Upper lobe of right lung (tissue), 1 donor: Measurements from ENCODE around the gene RNF5. TPM values are rescaled to one million over a fixed set of nuclear protein-coding genes. Genes with fewer than 3 reads are reported as not detected.

Experiments used
- ATAC-seq: fragments of 200-7000 bp; cut with Tn5 transposase; one replicate; pipeline ENCODE4 v1.9.1; 2020; ENCODE audit warnings: mild to moderate bottlenecking, moderate library complexity
- DNase-seq: peaks from one replicate; pipeline ENCODE4 v3.0.0-alpha.2; 2020
- H3K27ac ChIP-seq: fragments of 200-600 bp; one replicate; pipeline ENCODE4 v1.8.0; 2022
- H3K27me3 ChIP-seq: fragments of 200-600 bp; one replicate; pipeline ENCODE4 v1.8.0; 2022; ENCODE audit warnings: mild to moderate bottlenecking
- H3K36me3 ChIP-seq: fragments of 200-600 bp; one replicate; pipeline ENCODE4 v1.8.0; 2022
- H3K4me1 ChIP-seq: fragments of 200-600 bp; one replicate; pipeline ENCODE4 v1.8.0; 2022
- H3K4me3 ChIP-seq: fragments of 200-600 bp; one replicate; pipeline ENCODE4 v1.8.0; 2022; ENCODE audit warnings: mild to moderate bottlenecking
- H3K9me3 ChIP-seq: fragments of 200-600 bp; one replicate; pipeline ENCODE4 v1.8.0; 2022
- intact Hi-C: fragments of 100-400 bp; cut with DNase I; formaldehyde crosslinking; loops from one replicate; pipeline ENCODE4 v1.11.0; 2022
- total RNA-seq: library from RNA; stranded (reverse); fragmentation: NEBNext Ultra II Directional; extraction: Animal tissue kit (Norgen Biotek cat#: 25700); gene quantifications from one replicate; pipeline ENCODE4 v1.2.1, GENCODE V29; 2021
- TF ChIP-seq, protein P1 (sequence below): fragments of 200-600 bp; IDR thresholded peaks from one replicate; pipeline ENCODE4 v1.8.0; 2022; ENCODE audit warnings: antibody characterized with exemption
- donor health status: DM: no; HTN: yes; CAD: no; lungs with severe emphysema.

RNF5 gene
- total RNA-seq, 1 donor from 2014 or later, result 44.6 TPM

DNA sequence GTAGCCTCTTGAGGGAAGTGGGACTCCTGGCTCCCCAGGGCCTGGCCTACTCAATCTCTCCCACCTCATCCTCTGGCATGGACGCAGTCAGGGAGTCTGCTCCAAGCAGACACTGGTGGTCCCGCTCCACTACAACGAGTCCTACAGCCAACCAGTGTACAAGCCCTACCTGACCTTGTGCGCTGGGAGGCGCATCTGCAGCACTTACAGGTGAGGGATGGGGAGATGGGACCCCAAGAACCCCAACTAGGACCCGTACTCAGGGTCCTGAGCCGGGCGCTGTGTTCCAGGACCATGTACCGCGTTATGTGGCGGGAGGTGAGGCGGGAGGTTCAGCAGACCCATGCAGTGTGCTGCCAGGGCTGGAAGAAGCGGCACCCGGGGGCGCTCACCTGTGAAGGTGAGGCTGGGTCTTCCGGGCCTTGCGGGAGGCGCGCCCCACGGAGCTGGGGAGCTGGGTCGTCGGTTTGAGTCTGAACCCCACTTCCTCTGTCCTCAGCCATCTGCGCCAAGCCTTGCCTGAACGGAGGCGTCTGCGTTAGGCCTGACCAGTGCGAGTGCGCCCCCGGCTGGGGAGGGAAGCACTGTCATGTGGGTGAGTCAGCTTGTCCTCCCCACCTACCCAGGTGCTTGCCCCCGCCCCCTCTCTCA is 11.7 kb upstream of the RNF5 start:
- DNase-seq, result no peak
- no peak overlapping the region for H3K4me3 ChIP-seq

DNA sequence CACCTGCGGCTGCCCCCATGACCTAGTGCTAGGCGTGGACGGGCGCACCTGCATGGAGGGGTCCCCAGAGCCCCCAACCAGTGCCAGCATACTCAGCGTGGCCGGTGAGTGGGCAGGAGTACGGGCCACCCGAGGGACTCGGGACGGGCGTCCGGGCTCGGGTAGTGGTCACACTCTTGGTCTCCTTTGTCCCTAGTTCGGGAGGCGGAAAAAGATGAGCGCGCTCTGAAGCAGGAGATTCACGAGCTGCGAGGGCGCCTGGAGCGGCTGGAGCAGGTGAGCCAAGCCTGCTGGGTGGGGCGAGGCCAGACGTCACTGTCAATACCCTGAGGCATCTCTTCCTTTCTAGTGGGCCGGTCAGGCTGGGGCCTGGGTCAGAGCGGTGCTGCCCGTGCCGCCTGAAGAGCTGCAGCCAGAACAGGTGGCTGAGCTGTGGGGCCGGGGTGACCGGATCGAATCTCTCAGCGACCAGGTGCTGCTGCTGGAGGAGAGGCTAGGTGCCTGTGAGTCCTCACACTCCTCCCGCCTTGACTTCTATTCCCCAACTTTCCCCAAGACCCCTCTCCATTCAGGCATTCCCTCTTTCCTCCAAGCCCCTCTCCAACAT is 10.9 kb upstream of the RNF5 start:
- H3K4me1 ChIP-seq, result no peaks in the 10 kb centered on the region
- ATAC-seq (no peak), DNase-seq (no peak)
- H3K27ac ChIP-seq, result no peak overlapping the region
- no peaks in the 10 kb centered on the region for H3K27me3 ChIP-seq
- peaks cover 43% of the 10 kb centered on the region for H3K36me3 ChIP-seq
- H3K4me3 ChIP-seq, result no peak overlapping the region
- TF ChIP-seq, protein P1, sequence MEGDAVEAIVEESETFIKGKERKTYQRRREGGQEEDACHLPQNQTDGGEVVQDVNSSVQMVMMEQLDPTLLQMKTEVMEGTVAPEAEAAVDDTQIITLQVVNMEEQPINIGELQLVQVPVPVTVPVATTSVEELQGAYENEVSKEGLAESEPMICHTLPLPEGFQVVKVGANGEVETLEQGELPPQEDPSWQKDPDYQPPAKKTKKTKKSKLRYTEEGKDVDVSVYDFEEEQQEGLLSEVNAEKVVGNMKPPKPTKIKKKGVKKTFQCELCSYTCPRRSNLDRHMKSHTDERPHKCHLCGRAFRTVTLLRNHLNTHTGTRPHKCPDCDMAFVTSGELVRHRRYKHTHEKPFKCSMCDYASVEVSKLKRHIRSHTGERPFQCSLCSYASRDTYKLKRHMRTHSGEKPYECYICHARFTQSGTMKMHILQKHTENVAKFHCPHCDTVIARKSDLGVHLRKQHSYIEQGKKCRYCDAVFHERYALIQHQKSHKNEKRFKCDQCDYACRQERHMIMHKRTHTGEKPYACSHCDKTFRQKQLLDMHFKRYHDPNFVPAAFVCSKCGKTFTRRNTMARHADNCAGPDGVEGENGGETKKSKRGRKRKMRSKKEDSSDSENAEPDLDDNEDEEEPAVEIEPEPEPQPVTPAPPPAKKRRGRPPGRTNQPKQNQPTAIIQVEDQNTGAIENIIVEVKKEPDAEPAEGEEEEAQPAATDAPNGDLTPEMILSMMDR, result no peak
- intact Hi-C loops, result no loop called here
- H3K9me3 ChIP-seq, result no peaks in the 10 kb centered on the region

More for the DNA sequence above, 11.7 kb upstream of the RNF5 start:
- H3K36me3 ChIP-seq, result peaks cover 43% of the 10 kb centered on the region
- peak; percentile 5 for ATAC-seq
- no peaks in the 10 kb centered on the region for H3K9me3 ChIP-seq
- TF ChIP-seq, protein P1, result no peak
- H3K27ac ChIP-seq, result no peak overlapping the region
- H3K27me3 ChIP-seq, result no peaks in the 10 kb centered on the region
- intact Hi-C loops, result no loop called here
- no peaks in the 10 kb centered on the region for H3K4me1 ChIP-seq

DNA sequence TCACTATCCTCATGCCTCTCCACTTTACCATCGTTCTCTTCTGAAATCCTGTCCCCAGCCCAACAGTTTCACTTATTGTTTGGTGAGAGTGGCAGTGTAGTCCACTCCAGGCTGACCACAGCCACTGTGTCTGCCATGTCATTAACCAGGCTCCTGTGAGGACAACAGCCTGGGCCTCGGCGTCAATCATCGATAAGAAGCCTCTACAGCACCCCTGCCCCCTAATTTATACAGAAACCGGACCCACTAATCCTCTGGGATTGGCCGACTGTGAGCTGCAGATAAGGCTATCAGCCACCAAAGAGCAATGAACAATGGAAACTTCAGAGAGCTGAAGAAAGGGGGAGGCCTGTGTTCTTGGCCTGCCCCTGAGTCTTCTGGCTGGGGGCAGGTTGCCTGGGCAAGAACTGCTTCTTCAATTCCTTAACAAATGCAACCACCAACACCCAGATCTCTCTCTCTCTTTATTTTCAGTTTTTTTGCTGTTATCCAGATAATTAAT is 10.4 kb upstream of the RNF5 start:
- intact Hi-C loops, result no loop called here
- TF ChIP-seq, protein P1, result no peak
- no peak for DNase-seq
- Histone ChIP-seq H3K27ac (no peak overlapping the region), H3K27me3 (no peaks in the 10 kb centered on the region), H3K9me3 (no peaks in the 10 kb centered on the region), H3K4me3 (no peak overlapping the region), H3K36me3 (peaks cover 43% of the 10 kb centered on the region), H3K4me1 (no peaks in the 10 kb centered on the region)
- no peak for ATAC-seq

DNA sequence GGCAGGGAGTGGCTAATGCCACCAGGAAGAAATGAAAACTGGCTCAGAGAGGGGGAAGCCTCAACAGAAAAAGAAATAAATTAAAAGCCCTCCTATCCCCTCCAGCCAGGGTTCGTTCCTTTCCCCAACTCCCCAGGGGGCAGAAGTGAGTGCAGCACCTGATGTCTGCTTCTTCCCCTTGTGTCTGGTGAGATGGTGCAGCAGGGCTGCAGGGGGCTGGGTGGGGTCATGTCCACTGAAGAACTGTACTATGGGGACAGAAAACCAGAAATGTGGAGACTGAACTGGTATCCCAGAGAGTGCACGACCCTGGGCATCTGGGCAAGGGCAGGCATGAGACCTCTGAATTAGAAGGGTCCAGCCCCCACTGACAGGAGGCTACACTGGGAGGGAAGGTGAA is 9.9 kb upstream of the RNF5 start:
- Histone ChIP-seq H3K27me3 (no peaks in the 10 kb centered on the region), H3K27ac (no peak overlapping the region), H3K36me3 (peaks cover 43% of the 10 kb centered on the region), H3K4me3 (no peak overlapping the region), H3K9me3 (no peaks in the 10 kb centered on the region), H3K4me1 (no peaks in the 10 kb centered on the region)
- intact Hi-C loops, result no loop called here
- ATAC-seq, result no peak
- TF ChIP-seq, protein P1, result no peak
- no peak for DNase-seq

DNA sequence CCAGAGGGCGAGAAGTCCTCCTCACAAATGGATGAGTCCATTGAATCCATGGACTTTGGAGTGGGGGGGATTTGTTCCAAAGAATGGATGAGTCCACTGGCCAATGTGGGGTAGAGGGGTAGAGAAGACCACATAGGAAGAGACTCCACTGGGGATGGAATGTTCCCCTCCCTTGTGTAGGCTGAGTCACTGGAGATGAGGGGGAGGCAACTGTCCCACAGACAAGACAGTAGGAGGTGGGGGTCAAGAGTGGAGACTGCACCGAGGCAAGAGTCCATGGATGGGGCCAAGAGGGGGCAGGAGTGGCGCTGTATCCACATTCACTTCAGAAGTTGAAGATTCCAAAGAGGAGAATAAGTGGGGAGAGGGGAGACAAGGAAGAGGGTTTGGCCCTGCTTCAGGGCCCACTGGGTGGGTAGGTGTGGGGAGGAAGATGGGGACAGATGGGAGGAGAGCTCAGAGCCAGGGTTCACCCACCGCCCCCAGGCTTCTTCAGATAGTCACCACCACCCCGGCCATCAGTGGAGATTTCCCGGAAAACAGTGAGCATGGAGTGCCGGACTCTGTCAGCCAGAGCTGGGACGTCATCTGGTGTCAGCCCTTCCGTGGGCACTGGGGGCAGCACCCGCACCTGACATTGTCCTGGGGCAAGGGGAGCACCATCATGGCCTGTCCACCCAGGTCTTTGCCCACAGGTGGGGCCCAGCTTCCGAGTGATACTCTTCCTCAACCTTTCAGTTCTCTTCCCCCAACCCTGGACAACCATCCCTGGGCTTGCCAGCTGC is 9.2 kb upstream of the RNF5 start:
- Histone ChIP-seq H3K9me3 (no peaks in the 10 kb centered on the region), H3K36me3 (peaks cover 43% of the 10 kb centered on the region), H3K27me3 (no peaks in the 10 kb centered on the region), H3K4me1 (no peaks in the 10 kb centered on the region), H3K27ac (no peak overlapping the region), H3K4me3 (no peak overlapping the region)
- TF ChIP-seq, protein P1, result no peak
- no peak for ATAC-seq
- intact Hi-C loops, result no loop called here
- DNase-seq, result no peak
